Effector memory CD4-positive, alpha-beta T cell (primary cell): Measurements from ENCODE around the gene TMTC1.

Source experiments
- DNase-seq, 3 donors: peaks; one replicate each; pipeline ENCODE4 v3.0.0-alpha.2; 2020
- H3K27ac ChIP-seq: 2 replicates; pipeline ENCODE4 v1.7.0; 2013; ENCODE audit warnings: mild to moderate bottlenecking, low read length, moderate library complexity; ENCODE audit not compliant: insufficient read depth, poor library complexity, severe bottlenecking
- H3K27me3 ChIP-seq: replicated peaks from 2 replicates; pipeline ENCODE4 v1.7.0; 2013; ENCODE audit warnings: mild to moderate bottlenecking, low read length; ENCODE audit not compliant: insufficient read depth, control insufficient read depth, poor library complexity, severe bottlenecking
- H3K36me3 ChIP-seq: 2 replicates; pipeline ENCODE4 v1.7.0; 2013; ENCODE audit warnings: mild to moderate bottlenecking, low read length, moderate library complexity; ENCODE audit not compliant: control insufficient read depth, insufficient read depth
- H3K4me1 ChIP-seq: 2 replicates; pipeline ENCODE4 v1.7.0; 2013; ENCODE audit warnings: low read length, mild to moderate bottlenecking; ENCODE audit not compliant: control insufficient read depth, insufficient read depth, poor library complexity, severe bottlenecking
- H3K4me3 ChIP-seq: 2 replicates; pipeline ENCODE4 v1.7.0; 2013; ENCODE audit warnings: low read length, low read depth, mild to moderate bottlenecking; ENCODE audit not compliant: insufficient read depth, poor library complexity, severe bottlenecking
- H3K9me3 ChIP-seq: 2 replicates; pipeline ENCODE4 v1.7.0; 2013; ENCODE audit warnings: mild to moderate bottlenecking, low read length, moderate library complexity; ENCODE audit not compliant: control insufficient read depth

The TMTC1 gene

GRCh38 chr12:29759950-29760349 is 23.8 kb downstream of the TMTC1 start:
- Histone ChIP-seq H3K36me3 (no peaks in the 10 kb centered on the region), H3K4me3 (no peak overlapping the region), H3K4me1 (no peaks in the 10 kb centered on the region), H3K27me3 (no peaks in the 10 kb centered on the region), H3K27ac (no peak overlapping the region), H3K9me3 (no peaks in the 10 kb centered on the region)
- no peak for DNase-seq

DNA sequence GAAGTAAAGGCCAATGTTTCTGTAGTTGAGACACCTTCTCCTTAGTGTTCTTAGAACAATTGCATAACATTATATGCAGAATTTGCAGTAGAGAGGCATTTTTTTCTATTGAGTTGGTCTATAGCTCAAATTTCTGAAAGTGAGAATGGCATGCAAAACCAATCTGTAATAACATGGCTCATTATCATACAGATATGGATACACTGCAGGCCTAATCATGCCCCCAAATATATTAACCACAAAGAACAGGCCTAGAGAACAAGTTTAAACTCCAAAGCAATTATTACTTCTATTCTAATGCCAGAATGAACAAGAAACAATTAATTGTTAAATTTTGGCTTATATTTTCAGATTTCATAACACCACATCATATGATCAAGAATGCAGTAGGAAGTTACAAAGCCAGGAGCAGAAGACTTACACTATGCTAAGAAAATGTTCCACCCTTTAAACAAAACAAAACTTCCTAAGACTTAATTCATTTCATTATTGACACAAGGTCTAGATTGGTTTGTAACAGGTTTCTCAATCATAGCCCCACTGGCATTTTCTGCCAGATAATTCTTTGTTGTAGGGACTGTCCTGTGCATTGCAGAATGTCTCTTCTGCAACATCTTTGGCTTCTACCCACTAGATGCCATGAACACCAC is 26.9 kb downstream of the TMTC1 start:
- Histone ChIP-seq H3K9me3 (no peaks in the 10 kb centered on the region), H3K4me3 (no peak overlapping the region), H3K27ac (no peak overlapping the region), H3K27me3 (no peaks in the 10 kb centered on the region), H3K4me1 (no peaks in the 10 kb centered on the region), H3K36me3 (no peaks in the 10 kb centered on the region)
- DNase-seq, result no peak

DNA sequence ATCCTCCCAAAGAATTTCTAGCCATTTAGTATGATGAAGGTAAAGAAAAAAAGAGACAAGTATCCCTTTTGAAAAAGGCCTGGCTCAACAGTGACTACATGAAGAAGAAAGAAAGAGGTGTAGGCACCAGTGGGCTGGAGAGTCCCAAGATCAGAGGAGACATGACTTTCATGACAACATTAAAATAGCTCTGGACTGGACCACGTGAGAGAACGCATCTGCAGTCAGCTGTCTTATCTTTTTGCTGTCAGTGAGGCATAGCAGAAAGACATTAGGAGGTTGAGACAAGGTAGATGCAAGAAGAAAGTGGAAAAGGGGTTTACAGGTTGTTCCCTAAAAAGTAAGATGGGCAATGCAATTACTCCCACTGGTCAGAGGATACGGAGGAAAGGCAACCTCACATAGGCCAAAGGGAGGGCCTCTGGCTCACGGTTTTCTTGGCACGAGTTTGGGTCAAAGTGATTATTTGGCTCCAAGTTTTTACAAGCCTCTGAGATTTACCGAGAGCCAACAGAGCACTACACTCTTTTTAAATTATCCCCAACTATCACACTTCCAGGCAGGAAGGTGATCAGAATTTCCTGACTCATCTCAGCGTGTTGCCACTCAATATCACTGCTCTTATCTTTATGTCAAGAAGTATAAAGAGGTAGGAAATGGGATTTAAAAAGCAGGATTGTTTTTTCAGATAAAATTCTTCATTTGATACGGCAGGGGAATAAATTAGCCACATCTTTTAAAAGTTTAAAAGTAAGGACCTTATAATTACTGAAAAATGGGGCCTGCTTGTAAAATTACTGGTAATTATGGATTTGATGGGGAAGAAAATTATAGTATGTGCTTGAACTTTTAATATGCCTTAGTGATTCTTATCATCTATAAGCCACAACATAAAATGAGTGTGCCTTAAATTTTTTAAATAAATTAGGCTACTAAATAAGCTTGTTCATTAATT is 29.2 kb downstream of the TMTC1 start:
- no peaks in the 10 kb centered on the region for H3K27me3 ChIP-seq
- H3K36me3 ChIP-seq, result no peaks in the 10 kb centered on the region
- H3K9me3 ChIP-seq, result no peaks in the 10 kb centered on the region
- H3K4me1 ChIP-seq, result no peaks in the 10 kb centered on the region
- DNase-seq, result no peak
- no peak overlapping the region for H3K4me3 ChIP-seq
- no peak overlapping the region for H3K27ac ChIP-seq

DNA sequence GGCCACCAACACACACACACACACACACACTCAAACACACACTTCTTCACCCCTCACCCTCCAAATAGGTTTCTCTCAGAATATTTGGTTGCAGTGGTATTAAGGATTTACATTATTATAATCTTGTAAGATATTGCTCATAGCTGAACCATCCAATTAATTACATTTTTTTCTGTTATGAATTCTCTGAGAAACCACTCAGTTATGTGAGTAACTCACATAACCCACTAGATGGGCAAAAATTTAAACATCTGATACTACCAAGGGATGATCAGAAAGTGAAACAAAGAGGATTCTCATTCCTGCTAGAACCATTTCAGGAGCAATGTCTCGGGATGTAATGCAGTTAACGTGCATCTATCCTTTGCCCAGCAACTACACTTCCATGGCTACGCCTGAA is 31.6 kb downstream of the TMTC1 start:
- H3K36me3 ChIP-seq, result no peaks in the 10 kb centered on the region
- no peak overlapping the region for H3K27ac ChIP-seq
- no peaks in the 10 kb centered on the region for H3K4me1 ChIP-seq
- H3K9me3 ChIP-seq, result no peaks in the 10 kb centered on the region
- no peak overlapping the region for H3K4me3 ChIP-seq
- H3K27me3 ChIP-seq, result no peaks in the 10 kb centered on the region
- no peak for DNase-seq

DNA sequence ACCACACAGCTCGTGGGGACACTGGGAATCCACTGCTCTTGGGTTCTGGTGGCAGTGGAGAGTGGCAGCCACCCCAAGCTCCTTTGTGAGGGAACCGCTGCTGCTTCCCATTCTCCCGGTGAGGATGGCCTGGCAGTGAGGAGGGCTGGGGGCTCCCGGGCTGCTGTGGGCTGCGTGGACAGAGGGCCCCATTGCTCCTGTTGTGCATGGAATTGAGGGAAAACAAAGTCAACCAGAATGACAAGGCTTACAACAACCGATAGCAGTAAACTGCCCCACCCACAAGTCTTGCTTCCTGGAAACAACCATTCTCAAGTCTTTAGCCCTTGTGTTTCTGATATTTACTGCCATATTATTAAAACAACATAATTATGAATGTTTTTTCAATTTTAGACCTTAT is 32.1 kb downstream of the TMTC1 start:
- Histone ChIP-seq H3K27ac (no peak overlapping the region), H3K36me3 (no peaks in the 10 kb centered on the region), H3K4me1 (no peaks in the 10 kb centered on the region), H3K27me3 (no peaks in the 10 kb centered on the region), H3K9me3 (no peaks in the 10 kb centered on the region), H3K4me3 (no peak overlapping the region)
- DNase-seq, result no peak

- DNase-seq, result no peak
- H3K4me3 ChIP-seq, result no peak overlapping the region
- no peak overlapping the region for H3K27ac ChIP-seq
- H3K36me3 ChIP-seq, result no peaks in the 10 kb centered on the region
- H3K9me3 ChIP-seq, result no peaks in the 10 kb centered on the region
- no peaks in the 10 kb centered on the region for H3K27me3 ChIP-seq
- H3K4me1 ChIP-seq, result no peaks in the 10 kb centered on the region
Observed at GRCh38 chr12:29750928-29751220, 32.9 kb downstream of the TMTC1 start.

GRCh38 chr12:29750131-29750927 is 33.4 kb downstream of the TMTC1 start:
- H3K4me3 ChIP-seq, result no peak overlapping the region
- H3K9me3 ChIP-seq, result no peaks in the 10 kb centered on the region
- no peak for DNase-seq
- no peaks in the 10 kb centered on the region for H3K36me3 ChIP-seq
- H3K4me1 ChIP-seq, result no peaks in the 10 kb centered on the region
- H3K27ac ChIP-seq, result no peak overlapping the region
- no peaks in the 10 kb centered on the region for H3K27me3 ChIP-seq

DNA sequence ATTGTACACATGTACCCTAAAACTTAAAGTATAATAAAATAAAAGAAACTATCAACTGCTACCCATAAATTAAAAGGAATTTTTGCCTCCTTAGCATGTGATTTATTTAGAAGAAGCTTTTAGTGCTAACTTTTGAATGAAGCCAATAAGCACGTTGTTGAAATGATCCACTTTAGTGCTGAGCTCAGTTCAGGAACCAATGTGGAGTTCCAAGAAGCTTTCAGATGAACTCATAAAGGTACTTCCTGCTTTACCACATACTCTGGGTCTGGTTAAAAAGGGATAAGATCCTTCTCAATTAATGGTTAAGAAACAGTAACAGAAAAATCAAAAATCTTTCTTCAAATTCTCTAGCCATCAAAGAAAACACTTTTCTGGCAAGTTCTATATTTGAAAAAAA is 39.4 kb downstream of the TMTC1 start:
- H3K27me3 ChIP-seq, result no peaks in the 10 kb centered on the region
- no peak overlapping the region for H3K27ac ChIP-seq
- H3K36me3 ChIP-seq, result no peaks in the 10 kb centered on the region
- no peak overlapping the region for H3K4me3 ChIP-seq
- no peaks in the 10 kb centered on the region for H3K9me3 ChIP-seq
- no peaks in the 10 kb centered on the region for H3K4me1 ChIP-seq
- no peak for DNase-seq

DNA sequence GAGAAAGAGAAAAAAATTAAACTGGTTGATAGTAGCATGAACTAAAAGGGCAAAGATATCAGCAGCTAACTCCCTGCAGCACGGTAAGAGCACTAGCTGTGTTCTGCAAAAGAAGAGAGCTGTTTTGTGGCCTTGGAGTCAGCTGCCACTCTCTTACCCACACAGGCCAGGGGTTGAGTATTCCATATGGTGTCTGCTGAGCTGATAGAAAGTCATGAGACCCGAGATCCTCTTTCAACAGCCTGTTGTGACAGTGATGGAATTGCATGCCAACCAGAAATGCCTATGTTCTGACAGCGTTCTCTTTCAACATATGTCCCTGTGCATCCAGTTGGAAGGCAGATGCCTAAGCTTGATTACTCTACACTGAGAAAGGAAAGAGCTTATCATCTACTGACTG is 39.9 kb downstream of the TMTC1 start:
- no peak overlapping the region for H3K27ac ChIP-seq
- H3K4me3 ChIP-seq, result no peak overlapping the region
- H3K9me3 ChIP-seq, result no peaks in the 10 kb centered on the region
- H3K27me3 ChIP-seq, result no peaks in the 10 kb centered on the region
- no peaks in the 10 kb centered on the region for H3K4me1 ChIP-seq
- no peak for DNase-seq
- H3K36me3 ChIP-seq, result no peaks in the 10 kb centered on the region

DNA sequence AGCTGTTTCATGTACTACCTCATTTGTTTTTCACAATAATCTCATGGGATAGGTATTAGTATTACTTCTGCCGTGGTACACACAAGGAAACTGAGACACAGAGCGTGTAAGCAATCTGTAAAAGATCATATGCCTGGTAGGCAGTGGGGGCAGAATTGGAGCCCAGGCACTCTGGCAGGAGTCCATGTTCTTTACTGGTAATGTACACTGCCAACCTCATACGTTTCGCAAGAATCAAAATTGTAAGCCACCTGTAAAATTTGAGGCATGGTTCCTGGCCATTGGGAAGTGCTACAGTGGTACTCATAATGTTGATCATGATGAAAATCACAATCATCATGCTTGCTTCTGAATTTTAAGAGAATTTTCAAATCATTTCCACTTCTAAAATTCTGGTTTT is 40.7 kb downstream of the TMTC1 start:
- no peak overlapping the region for H3K4me3 ChIP-seq
- no peak overlapping the region for H3K27ac ChIP-seq
- no peaks in the 10 kb centered on the region for H3K36me3 ChIP-seq
- no peaks in the 10 kb centered on the region for H3K4me1 ChIP-seq
- no peaks in the 10 kb centered on the region for H3K27me3 ChIP-seq
- H3K9me3 ChIP-seq, result no peaks in the 10 kb centered on the region
- no peak for DNase-seq
